Measurements from ENCODE around the gene PIP5K1B. TPM values are rescaled to one million over a fixed set of nuclear protein-coding genes. Genes with fewer than 3 reads are reported as not detected.

Gene PIP5K1B
- total and polyA plus RNA-seq, 4 donors, result 0.09 to 30.9 (median 0.29) TPM

- Histone ChIP-seq H3K27me3 (ENCODE audit: control insufficient read depth in 4 of 4, insufficient read depth in 4 of 4, low read length in 3 of 4) (peaks cover 0 to 6% (median 0%) of the 10 kb centered on the region in 4 donors), H3K4me1 (ENCODE audit: control insufficient read depth in 4 of 4, insufficient read depth in 4 of 4, low read length in 3 of 4) (no peaks in the 10 kb centered on the region), H3K27ac (ENCODE audit: low read depth in 1 of 2, low read length in 2 of 2) (no peak overlapping the region), H3K4me3 (ENCODE audit: low read depth in 1 of 3, low read length in 3 of 3) (no peak overlapping the region), H3K9ac (ENCODE audit: low read depth in 1 of 2, low read length in 2 of 2) (no peak overlapping the region), H3K9me3 (ENCODE audit: control insufficient read depth in 4 of 4, low read length in 3 of 4) (no peaks in the 10 kb centered on the region), H3K36me3 (ENCODE audit: control insufficient read depth in 4 of 4, insufficient read depth in 3 of 4, low read depth in 1 of 4, low read length in 3 of 4) (no peaks in the 10 kb centered on the region)
- DNase-seq (ENCODE audit: low spot score), result no peak
- WGBS, result 66% methylated on average over 2 of the region's 2 CpGs
- TF ChIP-seq JUND (IDR thresholded peaks at IDR 0.05) (no peak), TAF1 (conservative IDR thresholded peaks at IDR 0.05) (no peak), ZBTB33 (IDR thresholded peaks at IDR 0.05) (no peak), FOXA2 (IDR thresholded peaks at IDR 0.05) (no peak), YY1 (IDR thresholded peaks at IDR 0.05) (no peak), RAD21 (IDR thresholded peaks at IDR 0.05) (no peak), REST (IDR thresholded peaks at IDR 0.05) (no peak), SP1 (IDR thresholded peaks at IDR 0.05) (no peak)
- TF ChIP-seq, protein P1, sequence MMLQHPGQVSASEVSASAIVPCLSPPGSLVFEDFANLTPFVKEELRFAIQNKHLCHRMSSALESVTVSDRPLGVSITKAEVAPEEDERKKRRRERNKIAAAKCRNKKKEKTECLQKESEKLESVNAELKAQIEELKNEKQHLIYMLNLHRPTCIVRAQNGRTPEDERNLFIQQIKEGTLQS (IDR thresholded peaks at IDR 0.05), result no peak
- TF ChIP-seq, protein P2, sequence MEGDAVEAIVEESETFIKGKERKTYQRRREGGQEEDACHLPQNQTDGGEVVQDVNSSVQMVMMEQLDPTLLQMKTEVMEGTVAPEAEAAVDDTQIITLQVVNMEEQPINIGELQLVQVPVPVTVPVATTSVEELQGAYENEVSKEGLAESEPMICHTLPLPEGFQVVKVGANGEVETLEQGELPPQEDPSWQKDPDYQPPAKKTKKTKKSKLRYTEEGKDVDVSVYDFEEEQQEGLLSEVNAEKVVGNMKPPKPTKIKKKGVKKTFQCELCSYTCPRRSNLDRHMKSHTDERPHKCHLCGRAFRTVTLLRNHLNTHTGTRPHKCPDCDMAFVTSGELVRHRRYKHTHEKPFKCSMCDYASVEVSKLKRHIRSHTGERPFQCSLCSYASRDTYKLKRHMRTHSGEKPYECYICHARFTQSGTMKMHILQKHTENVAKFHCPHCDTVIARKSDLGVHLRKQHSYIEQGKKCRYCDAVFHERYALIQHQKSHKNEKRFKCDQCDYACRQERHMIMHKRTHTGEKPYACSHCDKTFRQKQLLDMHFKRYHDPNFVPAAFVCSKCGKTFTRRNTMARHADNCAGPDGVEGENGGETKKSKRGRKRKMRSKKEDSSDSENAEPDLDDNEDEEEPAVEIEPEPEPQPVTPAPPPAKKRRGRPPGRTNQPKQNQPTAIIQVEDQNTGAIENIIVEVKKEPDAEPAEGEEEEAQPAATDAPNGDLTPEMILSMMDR (IDR thresholded peaks at IDR 0.05; ENCODE audit: low read depth, low read length, missing input control), result no peak
These were observed 41.5 kb downstream of the PIP5K1B start for GRCh38 chr9:68746525-68746924.

DNA sequence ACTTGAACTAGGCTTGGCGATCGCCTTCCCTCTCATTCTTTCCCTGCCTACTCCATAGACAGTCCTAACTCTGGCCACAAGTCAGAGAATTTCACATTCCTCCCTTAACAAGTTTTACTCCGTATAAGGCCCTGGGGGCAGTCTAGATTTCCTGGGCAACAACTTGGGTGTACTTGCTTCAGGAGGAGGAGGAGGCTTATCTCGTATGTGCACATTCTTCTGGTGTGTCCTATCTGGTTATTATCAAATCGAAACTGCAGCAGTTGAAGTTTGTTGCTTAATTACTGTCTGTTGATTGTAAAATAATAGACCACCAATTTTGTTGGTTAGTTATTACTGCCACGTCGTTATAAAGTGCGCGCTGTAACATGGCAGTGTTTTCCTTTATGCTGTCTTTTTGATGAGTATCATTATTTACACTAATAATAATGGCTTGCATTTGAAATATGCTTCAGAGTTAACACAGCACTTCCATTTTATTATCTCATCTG is 42.0 kb downstream of the PIP5K1B start:
- 63% methylated on average over 9 of the region's 9 CpGs for WGBS
- Histone ChIP-seq H3K4me1 (ENCODE audit: control insufficient read depth in 4 of 4, insufficient read depth in 4 of 4, low read length in 3 of 4) (no peaks in the 10 kb centered on the region), H3K9me3 (ENCODE audit: control insufficient read depth in 4 of 4, low read length in 3 of 4) (no peaks in the 10 kb centered on the region), H3K4me3 (ENCODE audit: low read depth in 1 of 3, low read length in 3 of 3) (no peak overlapping the region), H3K27ac (ENCODE audit: low read depth in 1 of 2, low read length in 2 of 2) (no peak overlapping the region), H3K9ac (ENCODE audit: low read depth in 1 of 2, low read length in 2 of 2) (no peak overlapping the region), H3K27me3 (ENCODE audit: control insufficient read depth in 4 of 4, insufficient read depth in 4 of 4, low read length in 3 of 4) (peaks cover 0 to 6% (median 0%) of the 10 kb centered on the region in 4 donors), H3K36me3 (ENCODE audit: control insufficient read depth in 4 of 4, insufficient read depth in 3 of 4, low read depth in 1 of 4, low read length in 3 of 4) (no peaks in the 10 kb centered on the region)
- no peak for DNase-seq (ENCODE audit: low spot score)
- TF ChIP-seq, protein P2 (IDR thresholded peaks at IDR 0.05; ENCODE audit: low read depth, low read length, missing input control), result no peak
- no peak for TF ChIP-seq TAF1 (conservative IDR thresholded peaks at IDR 0.05)
- no peak for TF ChIP-seq FOXA2 (IDR thresholded peaks at IDR 0.05)
- no peak for TF ChIP-seq NR2F2 (IDR thresholded peaks at IDR 0.05)
- no peak for TF ChIP-seq HNF4G (IDR thresholded peaks at IDR 0.05)
- TF ChIP-seq, protein P3, sequence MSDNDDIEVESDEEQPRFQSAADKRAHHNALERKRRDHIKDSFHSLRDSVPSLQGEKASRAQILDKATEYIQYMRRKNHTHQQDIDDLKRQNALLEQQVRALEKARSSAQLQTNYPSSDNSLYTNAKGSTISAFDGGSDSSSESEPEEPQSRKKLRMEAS (IDR thresholded peaks at IDR 0.05), result no peak
- no peak for TF ChIP-seq ZBTB33 (IDR thresholded peaks at IDR 0.05)
- TF ChIP-seq RAD21 (IDR thresholded peaks at IDR 0.05), result no peak
- no peak for TF ChIP-seq HNF4A (conservative IDR thresholded peaks at IDR 0.05)
- no peak for TF ChIP-seq YY1 (IDR thresholded peaks at IDR 0.05)
- TF ChIP-seq JUND (IDR thresholded peaks at IDR 0.05), result no peak
